ENCODE data around the gene DDC.
A peak's percentile ranks its signal among the peaks of the same experiment; 100 is the strongest.

The DDC gene

DNA sequence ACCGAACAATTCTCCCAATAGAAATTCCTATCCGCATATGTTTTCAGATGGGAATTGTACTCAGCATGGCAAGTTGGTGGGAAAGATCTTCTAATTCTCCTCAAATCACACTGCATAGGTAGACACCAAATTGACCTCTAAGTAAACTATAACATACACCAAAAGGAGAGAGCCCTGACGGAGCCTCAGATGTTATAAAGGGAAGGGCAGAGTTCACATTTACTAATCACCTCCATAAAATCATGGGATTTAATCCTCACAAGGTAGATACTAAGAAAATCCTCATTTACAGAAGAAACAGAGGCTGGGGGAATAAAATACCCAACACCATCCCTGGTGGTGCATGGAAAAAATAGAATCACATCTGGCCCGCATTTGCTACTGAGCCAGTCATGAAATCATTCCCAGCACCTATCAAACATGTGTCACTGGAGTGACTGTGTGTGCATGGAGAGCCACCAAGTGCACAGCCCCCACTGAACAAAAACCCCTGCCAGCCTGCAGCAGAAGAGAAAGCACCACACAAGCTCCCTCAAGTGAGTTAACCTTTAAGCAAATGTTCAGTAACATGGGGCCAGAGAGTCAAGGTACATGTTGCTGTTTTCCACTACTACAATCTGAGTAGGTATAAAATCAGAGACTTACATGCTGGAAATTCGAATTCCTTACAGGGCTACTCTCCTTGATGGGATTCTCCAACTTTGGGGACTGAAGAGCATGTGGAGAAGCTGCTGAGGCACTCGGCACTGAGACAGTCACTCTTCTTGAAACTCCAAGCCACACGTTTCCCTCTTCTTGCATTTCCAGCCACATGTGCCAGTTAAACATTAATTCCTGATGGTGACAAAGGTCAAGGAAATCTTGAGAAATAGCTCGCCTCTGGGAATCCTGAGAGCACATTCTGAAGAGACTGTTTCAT is at the start of gene DDC:
DDC (minus strand) TSS at position 766 of the 919 bp plus-strand sequence. CDS start 21,320 bp downstream, outside the sequence.
- DNase-seq (ENCODE audit: low read depth in 2 of 2) = no peak

- no peak for DNase-seq (ENCODE audit: low read depth in 2 of 2)
Observed at GRCh38 chr7:50613473-50613872, 48.3 kb upstream of the DDC start.

DNA sequence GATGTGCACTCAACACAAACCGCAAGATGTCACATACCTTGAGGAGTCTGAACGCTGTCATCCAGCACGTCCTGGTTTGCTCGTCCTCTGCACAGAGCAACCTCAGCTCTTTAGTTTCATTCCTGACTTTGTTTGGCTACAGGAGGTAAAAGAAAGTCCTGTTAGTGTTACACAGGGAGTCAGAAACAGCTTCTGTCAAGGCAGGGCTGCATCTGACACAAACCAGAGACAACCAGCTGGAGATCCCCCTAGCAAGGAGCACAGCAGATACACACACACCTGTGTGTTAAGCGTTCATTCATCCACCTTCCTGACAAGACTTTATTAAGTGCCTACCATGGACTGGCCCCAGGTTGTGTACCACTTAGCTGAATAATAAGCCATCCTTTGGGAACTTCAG is 47.5 kb upstream of the DDC start:
- DNase-seq (ENCODE audit: low read depth in 2 of 2) = no peak

DNA sequence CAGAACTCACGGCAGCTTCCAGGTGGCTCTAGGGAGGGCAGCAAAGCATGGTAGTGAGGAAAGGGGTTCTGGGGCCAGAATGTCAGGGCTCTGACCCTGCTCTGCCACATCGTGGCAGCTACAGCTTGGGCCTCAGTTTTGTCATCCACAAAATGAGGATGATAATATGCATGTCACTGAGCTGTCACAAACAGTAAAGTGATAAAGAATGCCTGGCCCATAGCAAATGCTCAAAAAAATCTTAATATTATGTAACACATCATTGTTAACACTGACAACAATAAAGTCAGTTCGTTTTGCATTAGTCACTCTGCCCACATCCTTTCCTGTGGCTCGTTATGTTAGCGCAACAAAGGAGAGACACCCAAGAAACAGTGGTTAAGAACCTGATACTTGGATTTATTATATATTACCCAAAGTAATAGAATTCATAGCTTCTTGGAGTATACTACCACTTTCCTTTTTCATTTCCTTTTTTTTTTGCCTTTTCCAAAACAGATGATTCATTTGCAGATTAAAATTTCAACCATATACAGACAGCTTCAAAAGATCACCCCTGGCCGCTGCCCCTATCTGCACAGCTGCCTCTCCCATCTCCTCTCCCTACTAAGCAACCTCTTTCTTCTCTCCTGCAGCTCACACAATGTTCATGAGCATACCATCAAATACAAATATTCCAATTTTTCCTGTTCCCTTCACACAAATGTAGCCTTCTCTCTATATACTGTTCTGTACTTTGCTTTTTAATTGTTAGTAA is 45.5 kb upstream of the DDC start:
- peak; percentile 10 to 15 for DNase-seq (ENCODE audit: low read depth in 2 of 2)

DNA sequence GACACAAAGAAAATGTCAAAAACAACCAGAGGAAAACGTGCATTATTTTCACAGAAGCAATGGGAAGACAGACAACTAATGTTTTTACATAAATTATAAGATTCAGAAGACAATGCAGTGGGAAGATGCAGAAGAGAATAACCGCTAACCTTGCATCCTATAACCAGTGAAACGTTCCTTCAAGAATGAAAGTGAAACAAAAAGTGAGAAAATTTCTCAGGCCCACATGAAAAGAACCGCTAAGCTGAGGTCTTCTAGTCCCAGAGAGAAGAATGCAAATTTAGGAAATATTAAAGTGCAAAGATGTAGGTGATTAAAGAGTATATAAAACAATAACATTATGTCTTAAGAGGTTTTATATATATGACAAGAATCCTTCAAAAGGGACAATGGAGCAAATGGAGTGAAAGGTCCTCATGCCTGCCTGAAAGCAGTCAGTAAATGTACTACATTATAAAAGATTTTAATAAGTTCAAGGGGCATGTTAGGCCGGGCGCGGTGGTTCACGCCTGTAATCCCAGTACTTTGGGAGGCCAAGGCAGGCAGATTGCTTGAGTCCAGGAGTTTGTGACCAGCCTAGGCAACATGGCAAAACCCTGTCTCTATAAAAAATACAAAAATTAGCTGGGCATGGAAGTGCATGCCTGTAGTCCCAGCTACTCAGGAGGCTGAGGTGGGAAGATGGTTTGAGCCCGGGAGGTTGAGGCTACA is 43.1 kb upstream of the DDC start:
- no peak for DNase-seq (ENCODE audit: low read depth in 2 of 2)

- no peak for DNase-seq (ENCODE audit: low read depth in 2 of 2)
Observed at GRCh38 chr7:50607524-50608125, 42.4 kb upstream of the DDC start.

GRCh38 chr7:50605059-50605458 is 39.9 kb upstream of the DDC start:
- no peak for DNase-seq (ENCODE audit: low read depth in 2 of 2)

DNA sequence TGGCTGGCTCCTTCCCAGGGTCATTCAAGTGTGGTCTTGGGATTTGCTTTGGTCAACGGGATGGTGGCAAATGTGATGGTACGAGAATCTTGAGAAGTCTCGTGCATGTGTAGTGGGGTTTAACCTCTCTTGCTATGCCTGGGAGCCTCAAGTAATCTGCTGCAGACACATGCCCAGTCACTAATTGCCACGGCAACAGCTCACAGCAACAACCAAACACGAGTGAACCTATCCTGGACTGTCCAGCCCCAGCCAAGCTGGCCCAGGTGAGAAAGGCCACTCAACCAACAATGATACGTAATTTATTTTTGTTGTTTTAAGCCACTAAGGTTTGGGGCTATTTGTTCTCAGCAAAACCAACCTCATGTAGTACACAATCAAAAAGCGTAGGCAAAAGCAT is 38.1 kb upstream of the DDC start:
- no peak for DNase-seq (ENCODE audit: low read depth in 2 of 2)

- DNase-seq (ENCODE audit: low read depth in 2 of 2) = no peak
Observed at GRCh38 chr7:50599385-50599784, 34.2 kb upstream of the DDC start.

DNA sequence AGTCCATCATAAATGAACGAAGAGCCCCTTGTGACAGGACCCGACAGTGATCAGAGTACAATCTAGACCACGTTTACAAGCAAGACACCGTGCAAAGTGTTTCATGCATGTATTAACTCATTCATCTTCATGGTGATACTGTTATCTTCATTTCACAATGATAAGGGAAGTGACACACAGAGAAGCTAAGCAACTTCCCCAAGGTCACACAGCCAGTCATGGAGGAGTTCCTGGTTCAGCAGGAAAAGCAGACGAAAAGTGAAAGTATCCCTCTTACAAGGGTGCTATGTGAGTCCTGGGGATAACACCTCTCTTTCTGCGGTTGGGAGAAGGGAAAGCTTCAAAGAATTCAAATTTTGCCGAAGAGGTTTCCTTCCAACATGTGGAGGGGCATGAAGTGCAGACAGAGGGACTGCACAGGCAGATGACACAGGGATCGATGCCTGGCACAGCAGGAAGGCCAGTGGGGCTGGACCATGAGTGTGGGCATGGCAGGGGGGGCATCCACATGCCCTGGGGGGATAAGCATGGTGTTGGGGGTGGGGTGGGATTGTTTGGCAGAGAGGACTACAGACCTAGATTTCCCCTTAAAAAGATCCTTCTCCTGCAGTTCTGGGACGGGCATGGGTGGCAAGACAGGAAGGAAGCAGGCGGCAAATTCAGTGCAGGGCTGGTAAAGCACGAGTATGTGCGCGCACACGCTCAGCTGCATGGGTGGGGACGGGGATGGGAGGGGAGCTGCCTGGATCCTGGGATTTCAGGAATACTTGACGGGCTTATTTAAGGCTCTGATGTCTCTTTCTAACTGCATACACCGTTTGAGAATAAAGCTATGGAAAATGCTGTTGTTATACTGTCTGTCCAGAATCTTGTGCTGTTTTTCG is 33.5 kb upstream of the DDC start:
- DNase-seq (ENCODE audit: low read depth in 2 of 2) = no peak

- DNase-seq (ENCODE audit: low read depth in 2 of 2) = no peak
Observed at GRCh38 chr7:50596484-50596883, 31.3 kb upstream of the DDC start.

GRCh38 chr7:50595491-50596102 is 30.4 kb upstream of the DDC start:
- DNase-seq (ENCODE audit: low read depth in 2 of 2) = peak; percentile 19 to 22

DNA sequence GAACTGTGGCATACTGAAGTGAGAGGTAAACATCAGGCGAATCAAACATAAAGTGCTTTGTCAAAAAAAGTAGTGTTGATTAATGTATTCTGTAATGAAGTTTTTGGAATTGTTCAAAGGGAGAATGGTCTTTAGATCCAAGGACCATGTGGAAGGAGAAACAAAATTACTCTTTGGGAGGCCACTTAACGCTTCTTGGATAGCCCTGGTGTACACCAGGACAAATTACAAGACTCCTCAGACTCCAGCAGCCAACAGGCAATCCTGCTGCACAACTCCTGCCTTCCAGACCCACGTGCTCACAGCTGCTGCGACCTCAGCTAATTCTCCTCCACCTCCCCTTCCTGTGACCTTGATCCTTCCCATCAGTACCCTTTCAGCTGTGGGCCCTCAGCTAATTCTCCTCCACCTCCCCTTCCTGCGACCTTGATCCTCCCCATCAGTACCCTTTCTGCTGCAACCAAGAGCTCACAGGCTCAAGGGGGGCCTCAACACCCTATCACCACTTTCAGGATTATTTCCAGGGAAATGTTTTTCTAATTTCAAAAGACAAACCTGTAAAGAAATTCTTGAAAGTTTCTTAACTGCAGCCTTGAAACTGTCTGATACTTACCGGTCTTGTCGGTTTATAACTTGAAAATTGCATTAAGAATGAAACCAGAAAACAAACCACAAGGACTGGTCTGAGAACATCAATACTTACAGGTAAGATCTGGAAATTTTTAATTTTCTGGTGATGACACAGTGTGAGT is 29.7 kb upstream of the DDC start:
- DNase-seq (ENCODE audit: low read depth in 2 of 2) = no peak

GRCh38 chr7:50594136-50594535 is 28.9 kb upstream of the DDC start:
- no peak for DNase-seq (ENCODE audit: low read depth in 2 of 2)

DNA sequence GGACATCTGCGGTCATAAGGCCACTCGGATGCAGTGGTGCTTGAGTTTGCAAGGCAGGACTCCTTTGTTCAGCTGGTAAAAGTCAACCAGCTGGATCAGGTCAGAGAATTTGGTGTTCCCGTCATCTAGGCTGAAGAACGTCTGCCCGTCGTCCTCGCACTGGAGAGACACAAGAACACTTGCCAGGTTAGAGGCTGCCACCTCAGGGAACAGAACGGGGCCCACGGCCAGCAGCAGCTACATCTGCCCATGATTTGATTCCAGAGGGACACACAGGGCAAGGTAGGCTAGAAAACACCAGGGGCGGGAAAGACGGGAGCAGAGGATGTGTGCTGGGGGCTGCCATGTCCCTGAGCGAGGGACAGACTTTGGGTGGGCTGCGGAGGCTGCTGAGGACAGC is 27.7 kb upstream of the DDC start:
- DNase-seq (ENCODE audit: low read depth in 2 of 2) = no peak

GRCh38 chr7:50591480-50592438 is 26.6 kb upstream of the DDC start:
- DNase-seq (ENCODE audit: low read depth in 2 of 2) = no peak

DNA sequence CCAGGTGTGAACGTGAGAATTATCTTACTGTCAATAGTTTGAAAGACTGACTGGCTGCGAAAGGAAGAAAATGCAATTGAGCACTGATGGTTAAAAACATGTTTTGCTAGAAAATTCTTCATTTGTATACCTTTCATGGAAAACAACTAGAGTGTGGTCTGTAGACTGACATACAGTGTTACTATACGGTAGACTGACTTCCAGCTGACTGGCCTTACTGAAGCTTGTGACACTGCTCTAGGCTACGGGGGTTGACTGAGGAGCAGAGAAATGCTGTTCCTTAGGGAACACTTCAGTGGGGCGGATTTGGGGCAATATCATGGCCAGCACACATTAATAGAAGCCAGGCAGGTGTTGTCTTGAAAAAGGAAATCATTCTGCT is 25.9 kb upstream of the DDC start:
- no peak for DNase-seq (ENCODE audit: low read depth in 2 of 2)

DNA sequence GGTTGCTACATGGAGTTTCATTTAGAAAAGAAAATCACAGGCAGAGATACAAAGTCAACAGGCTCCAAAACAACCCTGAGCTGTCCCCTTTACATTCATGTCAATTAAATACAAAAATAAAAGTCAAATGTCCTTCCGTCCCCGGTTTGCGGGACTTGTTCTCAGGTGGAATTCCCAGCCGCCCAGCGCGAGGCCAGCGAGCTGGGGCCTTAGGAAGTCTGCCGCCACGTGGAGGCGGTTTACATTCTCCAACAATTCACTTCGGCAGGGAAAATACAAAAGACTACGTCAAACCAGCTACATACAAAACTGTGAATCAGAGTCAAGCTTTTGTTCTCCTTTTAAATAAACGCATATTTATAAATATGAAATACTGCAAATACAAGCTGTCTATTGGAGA is 25.3 kb upstream of the DDC start:
- no peak for DNase-seq (ENCODE audit: low read depth in 2 of 2)

- no peak for DNase-seq (ENCODE audit: low read depth in 2 of 2)
Observed at GRCh38 chr7:50589364-50589763, 24.2 kb upstream of the DDC start.

Data from fibroblast of skin of left quadriceps (primary cell).